T-helper 1 cell treated with Interleukin-12 subunit alpha and Interleukin-12 subunit beta and Interleukin-4 antibody, amounts not matched to agents 30 ng/mL and 1 ng/mL, for 36 hours (primary cell): Measurements from ENCODE around the gene FCRL4. TPM values are rescaled to one million over a fixed set of nuclear protein-coding genes. Genes with fewer than 3 reads are reported as not detected.

Experiments used
- intact Hi-C: fragments of 100-400 bp; cut with micrococcal nuclease; formaldehyde crosslinking; loops from one replicate; pipeline ENCODE4 v1.15.1; 2024
- total RNA-seq: library from RNA; stranded (reverse); gene quantifications from 2 replicates; pipeline ENCODE4 v1.2.3, GENCODE V29; 2022

Gene FCRL4
- not detected in 2 replicates for total RNA-seq

DNA sequence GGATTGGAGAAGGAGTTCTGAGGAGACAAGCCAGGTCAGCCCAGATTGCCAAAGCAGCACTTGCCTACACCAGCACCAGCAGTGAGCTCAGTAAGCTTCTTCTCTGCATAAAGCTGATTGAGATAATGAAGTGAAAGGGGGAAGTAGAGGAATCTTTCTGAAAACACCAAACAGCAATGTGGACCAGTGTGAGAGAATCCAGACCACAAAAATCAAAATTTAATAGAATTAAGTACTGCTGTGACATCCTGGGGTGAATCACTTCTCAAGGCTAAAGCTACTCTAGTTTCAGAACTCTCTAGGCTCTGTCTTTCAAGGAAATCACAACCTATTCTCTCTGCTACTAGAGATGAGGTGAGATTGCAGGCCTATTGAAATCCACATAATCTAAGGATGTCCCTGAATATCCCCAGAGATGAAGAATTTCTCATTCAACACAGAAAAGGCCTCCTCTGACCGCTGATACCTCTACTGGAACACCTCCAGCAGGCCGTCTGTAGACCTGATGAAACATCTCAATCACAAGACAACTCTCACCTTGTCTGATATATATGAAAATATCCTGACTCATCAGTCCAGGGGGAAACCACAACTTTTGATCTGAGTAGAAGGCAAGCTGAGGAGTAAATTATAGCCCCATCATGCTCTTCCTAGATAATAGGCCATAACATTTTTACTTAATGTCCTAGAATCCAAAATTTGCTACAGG is at the start of gene FCRL4:
Gene FCRL4 (minus strand): TSS at position 127 of the 709 bp plus-strand sequence. CDS start 141 bp downstream, outside the sequence.
- intact Hi-C loops, result no loop called here

DNA sequence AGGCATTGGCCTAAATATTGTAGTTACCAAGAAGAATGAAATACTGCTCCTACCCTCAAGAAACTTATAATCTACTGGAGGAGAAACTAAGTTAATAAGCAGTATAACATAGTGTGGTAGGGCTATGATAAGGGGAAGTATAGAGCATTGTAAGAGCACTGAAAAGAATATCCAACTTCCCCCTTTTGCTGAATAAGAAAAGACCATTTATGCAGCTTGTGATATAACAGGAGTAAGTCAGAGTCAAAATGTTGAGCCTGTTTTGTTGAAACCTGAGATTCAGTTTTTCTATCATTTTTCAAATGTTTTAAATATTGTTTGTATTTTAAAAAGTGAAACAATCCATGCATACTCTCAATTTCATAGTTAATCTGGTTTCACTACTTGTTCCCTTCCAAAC is 48.3 kb upstream of the FCRL4 start:
- intact Hi-C loops, result no loop called here

DNA sequence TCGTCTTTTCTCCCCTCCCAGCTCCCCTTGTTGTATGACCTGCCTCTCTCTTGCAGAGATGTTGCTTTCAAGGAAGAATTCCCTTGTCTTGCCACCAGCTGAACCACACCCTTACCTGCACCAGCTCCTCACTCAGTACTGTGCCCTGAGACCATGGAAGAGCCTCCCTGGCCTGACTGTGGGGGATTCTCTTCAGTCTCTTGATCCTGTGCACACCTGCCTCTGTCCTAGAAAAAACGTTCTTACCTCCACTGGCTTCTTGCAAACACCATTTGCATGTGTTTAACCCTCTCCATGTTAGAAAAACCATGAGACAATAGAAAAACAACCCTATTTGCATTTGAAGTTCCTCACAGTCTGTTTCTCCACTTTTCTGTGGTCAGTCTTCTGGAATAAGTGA is 43.3 kb upstream of the FCRL4 start:
- intact Hi-C loops, result no loop called here

DNA sequence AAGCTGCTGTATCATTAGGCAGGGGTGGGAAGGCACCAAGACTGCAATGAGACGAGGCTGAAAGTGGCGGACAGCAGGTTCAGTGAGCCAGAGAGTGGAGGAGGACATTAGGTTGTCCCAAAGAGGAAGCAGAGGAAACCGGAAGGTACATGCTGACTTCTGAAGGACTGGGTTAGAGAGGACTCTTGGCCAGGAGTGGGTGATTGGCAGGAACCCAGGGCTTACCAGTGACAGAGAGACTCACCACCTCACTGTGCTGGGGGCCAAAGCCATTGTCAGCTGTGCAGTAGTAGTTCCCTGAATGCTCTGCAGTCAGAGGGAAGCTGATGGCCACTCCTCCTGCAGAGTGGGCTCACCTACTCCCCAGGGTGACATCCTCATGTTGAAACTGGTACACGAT is 41.9 kb upstream of the FCRL4 start:
- intact Hi-C loops, result no loop called here

DNA sequence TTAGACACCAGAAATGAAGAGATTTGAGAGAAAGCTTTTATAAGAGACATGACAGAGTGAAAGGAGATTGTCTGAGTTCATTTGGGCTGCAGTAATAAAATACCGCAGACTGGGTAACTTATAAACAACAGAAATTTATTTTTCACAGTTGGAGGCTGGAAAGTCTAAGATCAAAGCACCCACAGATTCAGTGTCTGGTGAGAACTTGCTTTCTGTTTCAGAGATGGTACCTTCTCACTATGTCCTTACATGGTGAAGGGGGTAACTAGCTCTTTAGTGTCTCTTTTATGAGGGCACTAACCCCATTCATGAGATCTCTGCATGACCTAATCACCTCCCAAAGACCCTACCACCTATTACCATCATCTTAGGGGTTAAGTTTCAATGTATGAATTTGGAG is 30.9 kb upstream of the FCRL4 start:
- intact Hi-C loops, result no loop called here

DNA sequence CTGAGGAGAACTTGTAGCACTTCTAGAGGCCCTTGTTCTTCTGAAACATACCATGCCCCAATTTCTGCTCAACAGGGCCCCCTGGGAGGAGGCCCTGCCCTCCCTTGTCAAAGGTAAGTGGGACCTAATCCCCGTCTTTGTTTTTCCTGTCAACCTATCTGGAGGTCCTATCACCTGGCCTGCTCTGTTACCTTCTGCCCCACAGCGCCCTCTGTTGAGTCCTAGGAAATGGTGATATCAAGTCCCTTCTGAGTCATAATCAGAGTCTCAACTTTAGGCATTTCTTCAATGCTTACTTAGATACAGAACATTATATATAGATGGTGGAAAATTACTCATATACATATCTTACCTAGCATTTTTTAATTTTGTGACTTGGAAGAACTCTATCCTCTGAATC is 28.2 kb upstream of the FCRL4 start:
- intact Hi-C loops, result loop anchor here (1.0 kb wide), 1 partner anchor 46 kb away; no protein-coding TSS in a partner anchor

DNA sequence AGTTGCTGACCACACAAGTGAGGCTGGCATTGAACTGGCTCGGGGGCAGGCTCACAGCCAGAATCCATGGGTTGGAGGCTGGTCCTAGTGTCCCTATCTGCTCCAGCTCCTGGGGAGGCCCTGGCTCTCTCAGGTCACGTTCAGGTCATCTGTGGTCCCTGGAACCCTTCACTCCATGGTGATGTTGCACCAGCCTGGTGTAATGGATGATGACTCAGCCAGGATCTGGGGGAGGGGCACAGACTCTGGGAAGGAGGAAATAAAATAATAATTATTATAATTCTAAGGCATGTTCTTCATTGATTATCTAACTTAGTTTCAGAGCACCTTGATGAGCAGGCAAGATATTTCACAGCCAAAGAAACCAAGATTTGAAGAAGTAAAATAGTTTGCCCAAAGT is 26.6 kb upstream of the FCRL4 start:
- intact Hi-C loops, result no loop called here

DNA sequence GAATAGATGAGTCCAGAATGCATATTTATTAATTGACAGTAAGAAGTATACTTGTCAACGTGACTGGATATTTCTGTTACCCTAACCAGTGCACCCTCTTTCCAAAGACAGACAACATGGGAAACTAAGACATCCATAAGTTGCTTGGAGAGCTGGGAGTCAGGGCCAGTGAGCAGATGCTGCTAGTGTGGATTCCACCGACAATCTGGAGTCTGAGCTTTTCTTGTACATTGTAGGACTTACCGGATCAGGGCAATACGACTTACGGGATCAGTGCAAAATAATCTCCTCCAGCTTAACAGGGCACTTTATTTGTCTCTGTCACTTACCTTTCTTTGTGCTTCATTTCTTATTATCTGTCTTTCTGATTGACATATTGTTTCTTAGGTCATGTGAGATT is 24.6 kb upstream of the FCRL4 start:
- intact Hi-C loops, result no loop called here

DNA sequence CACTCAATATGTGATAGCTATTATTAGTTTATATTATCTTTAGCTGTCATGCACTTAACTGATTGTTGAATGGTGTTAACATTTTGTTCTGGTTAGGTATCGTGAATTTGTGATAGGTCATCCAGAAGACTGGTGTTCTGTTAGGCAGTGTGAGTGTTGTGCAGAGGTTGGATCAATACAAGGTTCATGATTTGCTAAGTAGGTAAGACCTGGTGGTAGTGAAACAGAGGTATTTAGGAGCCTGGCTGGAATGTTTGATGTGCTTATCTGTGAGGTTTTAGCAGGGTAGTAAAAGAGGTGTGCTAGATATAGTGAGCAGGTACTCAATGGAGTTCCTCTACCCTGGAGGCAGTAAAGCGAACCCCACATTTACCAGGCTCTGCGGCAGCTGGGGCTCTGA is 20.3 kb upstream of the FCRL4 start:
- intact Hi-C loops, result no loop called here

DNA sequence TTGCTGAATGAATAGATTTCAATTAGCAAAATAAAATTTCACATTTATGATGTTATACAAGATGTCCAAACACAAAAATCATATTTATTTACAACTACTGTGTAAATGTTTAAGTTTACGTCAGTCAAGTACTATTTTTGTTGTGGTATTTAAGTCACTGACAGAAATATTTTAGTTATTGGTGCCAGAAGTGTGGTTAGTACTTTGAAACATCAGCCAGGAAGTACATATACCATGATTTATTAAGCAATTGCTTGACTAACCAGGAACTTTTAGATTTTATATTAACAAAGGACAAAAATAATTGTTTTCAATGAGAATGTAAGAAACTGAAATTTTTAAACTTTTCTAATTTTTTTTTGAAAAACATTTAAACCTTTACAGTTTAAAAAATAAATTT is 2.4 kb upstream of the FCRL4 start:
- intact Hi-C loops, result no loop called here

DNA sequence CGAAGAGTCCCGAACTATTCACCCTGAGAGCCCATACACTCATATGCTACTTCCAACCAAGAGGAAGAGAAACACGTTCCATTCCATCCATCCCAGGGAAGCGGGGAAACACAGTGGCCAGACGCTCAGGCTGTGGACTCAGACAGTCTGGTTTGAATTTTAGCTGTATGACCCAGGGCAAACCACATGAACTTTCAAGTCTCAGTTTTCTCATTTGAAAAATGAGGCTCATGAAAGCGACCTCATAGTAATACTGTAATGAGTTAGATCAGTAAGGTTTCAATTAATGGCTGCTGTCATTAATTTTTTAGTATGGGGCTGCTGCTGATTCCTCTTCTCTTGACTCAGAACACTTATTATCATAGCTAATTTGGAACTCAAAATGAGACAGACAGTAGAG is 1.5 kb downstream of the FCRL4 start:
- intact Hi-C loops, result no loop called here

DNA sequence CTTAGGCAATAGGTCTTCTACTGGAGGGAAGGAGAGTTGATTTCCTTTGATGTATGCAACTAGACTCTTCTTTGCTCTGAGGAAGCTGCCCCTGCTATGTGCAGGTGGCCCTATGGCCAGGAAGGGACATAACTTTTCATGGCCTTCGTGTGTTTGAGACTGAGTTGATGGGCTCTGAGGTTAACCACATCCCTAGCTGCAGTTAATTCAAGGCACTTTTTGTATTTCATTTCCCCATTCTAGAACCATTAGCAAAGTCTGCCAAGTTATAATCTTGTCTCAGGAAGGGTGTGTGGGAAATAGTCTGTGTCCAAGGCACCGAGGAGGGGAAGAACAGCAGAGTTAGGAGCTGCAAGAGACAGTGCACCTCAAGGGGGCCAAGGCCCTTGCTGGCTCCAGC is 2.5 kb downstream of the FCRL4 start:
- intact Hi-C loops, result no loop called here

DNA sequence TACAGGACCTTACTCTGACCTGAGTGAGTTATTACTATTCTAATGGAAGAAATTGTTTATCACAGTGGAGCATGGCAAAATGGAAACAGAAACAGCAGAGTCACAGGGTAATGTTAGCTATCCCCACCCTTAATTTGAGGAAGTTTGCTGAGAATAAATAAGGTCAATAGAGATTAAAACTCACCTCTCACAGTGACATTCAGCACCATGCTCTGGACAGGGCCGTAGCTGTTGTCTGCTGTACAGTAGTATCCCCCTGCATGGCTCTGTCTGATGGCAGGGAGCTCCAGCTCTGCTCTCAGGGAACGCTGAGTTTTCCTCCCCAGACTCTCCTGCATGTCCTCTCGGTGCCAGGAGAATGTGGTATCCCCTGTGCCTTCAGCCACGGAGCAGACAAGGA is 11.9 kb downstream of the FCRL4 start:
- intact Hi-C loops, result loop anchor here (10.0 kb wide), 1 partner anchor 109 kb away; no protein-coding TSS in a partner anchor

DNA sequence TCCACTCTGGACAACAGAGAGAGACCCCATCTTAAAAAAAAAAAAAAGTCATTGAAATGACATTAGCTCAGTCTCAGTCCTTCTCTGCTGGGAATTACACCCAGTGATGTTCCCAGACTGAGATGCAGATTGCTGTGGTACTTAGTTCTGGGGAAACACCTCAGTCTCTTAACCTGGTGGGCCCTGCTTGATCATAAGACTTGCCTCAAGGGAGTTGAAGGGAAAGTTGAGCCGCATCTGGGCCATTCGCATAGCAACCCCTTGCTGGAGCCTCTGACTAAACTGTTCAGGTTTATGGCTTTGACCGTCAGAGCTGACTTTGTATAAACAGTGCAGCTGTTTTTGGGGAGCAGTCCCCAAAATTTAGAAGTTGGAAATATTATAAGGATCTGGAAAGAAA is 13.4 kb downstream of the FCRL4 start:
- intact Hi-C loops, result loop anchor here (10.0 kb wide), 1 partner anchor 110 kb away; no protein-coding TSS in a partner anchor

DNA sequence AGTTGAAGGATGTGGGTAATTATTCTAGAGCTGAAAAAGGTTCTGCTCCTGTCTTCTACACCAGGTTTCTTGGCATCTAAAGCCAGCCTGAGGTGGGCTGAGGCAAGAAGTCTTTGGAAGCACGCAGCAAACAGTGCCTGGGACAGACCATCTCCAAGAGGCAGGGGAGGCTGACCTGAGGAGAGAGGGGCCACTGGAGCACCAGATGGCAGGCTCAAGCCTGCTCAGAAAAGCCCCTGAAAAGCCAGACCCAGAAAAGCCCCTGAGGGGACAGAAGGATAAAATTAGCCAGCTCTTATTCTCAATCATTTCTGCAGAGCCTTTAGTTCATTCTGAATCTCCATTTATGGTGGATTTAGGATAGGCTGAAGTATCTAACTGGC is 17.1 kb downstream of the FCRL4 start:
- intact Hi-C loops, result loop anchor here (1.0 to 10.0 kb wide), 3 partner anchors 45 to 544 kb away; no protein-coding TSS in a partner anchor

DNA sequence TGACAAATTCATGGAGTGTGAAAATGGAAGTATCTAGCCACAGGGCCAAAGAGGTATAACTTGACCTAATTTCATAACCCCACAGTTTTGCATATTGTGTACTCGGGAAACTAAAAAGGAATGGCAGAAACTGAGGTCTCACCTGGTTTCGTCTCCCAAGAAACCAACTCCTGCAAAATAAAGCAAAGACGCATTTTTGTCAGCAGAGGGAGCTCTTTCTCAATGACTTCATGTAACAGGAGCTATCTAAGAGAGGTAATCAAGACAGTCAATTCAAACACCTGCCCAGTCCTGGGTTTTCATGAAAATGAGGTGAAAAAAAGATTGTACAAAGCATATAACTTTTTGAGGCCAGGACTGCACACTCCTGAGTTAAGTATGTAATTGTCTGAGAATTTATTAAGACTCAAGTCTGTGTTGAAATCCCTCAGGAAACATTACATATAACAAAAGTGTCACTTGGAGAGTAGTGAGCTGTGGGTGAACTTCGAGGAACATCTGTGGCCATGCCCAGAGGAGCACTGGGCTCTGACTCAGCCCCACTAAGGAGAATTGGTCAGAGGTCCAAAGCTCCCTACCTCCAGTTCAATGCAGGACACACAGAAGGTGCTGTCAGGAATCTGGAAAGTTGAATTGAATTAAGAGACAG is 17.6 kb downstream of the FCRL4 start:
- intact Hi-C loops, result loop anchor here (1.0 to 10.0 kb wide), 3 partner anchors 46 to 545 kb away; no protein-coding TSS in a partner anchor

DNA sequence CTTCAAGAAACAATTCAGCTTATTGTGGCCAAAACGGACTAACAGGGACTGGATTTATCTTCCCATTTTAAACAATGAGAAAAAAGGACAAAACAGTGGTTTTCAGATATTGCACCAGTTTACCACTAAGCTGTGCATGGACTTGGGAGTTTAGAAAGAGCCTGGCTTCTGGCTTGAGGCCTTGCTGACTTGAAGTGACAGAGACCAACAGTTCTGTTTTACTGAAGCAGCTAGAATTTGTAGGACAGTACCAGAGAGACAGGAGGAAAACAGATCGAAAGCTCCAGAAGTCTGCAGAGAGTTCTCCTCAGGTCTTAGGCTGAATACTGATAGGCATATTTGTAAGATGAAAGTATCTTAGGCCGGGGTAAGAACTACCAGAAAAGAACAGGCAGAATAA is 20.5 kb downstream of the FCRL4 start:
- intact Hi-C loops, result no loop called here

DNA sequence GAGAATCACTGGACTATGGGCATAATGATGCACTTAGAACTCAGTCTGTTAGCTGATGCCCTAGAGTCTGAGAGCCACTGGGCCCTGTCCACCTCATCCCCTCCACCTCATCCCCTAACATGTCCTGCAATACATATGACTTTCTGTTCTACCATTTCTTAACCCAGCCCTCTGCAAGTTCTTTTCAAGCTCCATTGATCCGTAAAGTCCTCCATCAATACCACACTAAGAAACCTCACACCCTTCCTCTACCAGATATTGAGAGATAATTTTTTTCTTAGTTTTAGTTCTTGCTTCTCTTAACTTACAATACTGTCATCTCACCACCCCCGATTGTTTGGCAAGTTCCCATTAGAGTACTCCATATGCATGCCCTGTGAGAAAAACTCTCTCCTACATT is 22.1 kb downstream of the FCRL4 start:
- intact Hi-C loops, result no loop called here

DNA sequence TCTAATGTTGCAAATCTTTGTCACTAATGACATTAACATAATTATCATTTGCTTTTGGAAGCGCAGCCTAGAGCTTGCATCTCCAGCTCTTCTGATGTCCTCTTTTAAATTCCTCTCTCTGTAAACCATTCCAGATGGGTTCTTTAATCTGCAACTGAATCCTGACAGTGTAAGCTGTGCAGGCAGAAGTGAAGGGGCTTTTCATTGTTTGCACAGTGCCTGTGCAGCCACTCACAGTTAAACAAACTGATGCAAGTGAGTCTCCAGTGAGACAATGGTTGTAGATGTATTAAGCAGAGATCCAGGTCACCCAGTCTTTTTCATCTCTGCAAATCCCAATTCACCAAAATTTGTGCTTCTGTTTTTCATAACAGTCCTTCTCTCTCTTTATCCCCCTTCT is 23.0 kb downstream of the FCRL4 start:
- intact Hi-C loops, result no loop called here

DNA sequence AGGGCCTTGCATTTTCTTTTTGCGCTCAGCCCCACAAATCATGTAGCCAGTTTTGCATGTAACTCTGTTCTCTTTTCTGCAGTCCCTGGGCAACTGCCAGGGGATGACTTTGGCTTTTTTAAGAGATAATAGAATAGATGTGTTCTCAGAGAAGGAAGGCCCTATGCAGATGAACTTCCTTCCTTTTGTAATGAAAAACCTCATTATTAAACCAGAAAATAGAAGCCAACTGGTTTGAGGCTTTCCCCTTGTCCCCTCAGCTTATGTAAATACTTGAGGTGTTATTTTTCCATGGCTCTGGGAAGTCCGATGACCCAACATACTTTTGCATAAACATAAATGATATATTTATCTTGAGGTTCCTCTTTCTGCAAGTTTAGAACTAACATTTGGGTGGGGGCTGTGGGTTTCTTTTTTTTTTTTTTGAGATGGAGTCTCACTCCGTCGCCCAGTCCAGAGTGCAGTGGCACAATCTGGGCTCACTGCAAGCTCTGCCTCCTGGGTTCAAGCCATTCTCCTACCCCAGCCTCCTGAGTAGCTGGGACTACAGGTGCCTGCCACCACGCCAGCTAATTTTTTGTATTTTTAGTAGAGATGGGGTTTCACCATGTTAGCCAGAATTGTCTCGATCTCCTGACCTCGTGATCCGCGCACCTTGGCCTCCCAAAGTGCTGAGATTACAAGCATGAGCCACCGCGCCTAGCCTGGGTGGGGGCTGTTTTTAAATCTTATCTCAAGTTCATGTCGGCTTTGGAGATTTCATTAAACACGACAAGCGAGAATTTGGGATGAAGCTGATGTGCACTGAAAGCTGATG is 31.2 kb downstream of the FCRL4 start:
- intact Hi-C loops, result no loop called here

DNA sequence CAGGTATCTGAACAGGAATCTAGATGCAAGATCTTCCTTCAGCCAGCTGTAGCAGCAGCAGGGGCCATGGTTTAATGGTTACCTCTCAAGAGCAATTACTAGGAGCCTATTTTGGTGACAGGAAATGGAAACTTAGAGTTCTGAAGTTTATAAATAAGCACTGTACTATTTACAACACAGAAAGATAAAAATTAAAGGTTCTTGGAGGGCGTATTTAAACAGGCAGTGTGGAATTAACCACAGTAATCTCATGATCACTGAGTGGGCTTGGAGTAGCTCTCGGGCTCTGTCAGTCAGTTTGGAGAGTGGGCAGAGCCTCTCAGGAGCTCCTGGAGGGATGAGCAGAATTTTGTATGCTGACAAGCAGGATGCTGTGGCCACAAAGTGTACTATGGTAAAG is 35.4 kb downstream of the FCRL4 start:
- intact Hi-C loops, result no loop called here

DNA sequence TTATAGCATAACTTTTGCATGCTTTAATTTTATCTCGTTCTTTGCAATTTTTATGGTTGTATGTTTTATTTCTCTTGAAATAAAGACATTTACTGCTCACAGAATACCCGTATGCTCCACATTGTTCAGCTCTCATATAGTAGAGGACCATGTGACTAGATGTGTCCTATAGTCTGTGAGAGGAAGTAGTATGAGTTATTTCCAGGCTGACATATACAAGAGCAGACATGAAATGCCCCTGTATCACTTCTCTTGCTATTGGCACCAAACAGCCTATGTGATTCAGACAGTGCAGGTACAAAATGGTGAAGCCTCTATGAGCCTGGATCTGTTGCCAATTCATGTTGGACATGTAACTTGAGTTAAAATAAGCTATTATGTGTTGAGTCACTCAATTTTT is 39.8 kb downstream of the FCRL4 start:
- intact Hi-C loops, result no loop called here
